Right forelimb (tissue), 1 donor: Measurements from ENCODE around the gene RNU1-3.

Experiments
- DNase-seq: peaks from one replicate; pipeline ENCODE4 v3.0.0-alpha.2; 2018

RNU1-3 gene

GRCh38 chr1:16617778-16618580 is 48.8 kb downstream of the RNU1-3 start:
- no peak for DNase-seq

- no peak for DNase-seq
Measured at GRCh38 chr1:16617114-16617631, 49.6 kb downstream of the RNU1-3 start.
